ENCODE measurements around the gene NCKAP5.

DNA sequence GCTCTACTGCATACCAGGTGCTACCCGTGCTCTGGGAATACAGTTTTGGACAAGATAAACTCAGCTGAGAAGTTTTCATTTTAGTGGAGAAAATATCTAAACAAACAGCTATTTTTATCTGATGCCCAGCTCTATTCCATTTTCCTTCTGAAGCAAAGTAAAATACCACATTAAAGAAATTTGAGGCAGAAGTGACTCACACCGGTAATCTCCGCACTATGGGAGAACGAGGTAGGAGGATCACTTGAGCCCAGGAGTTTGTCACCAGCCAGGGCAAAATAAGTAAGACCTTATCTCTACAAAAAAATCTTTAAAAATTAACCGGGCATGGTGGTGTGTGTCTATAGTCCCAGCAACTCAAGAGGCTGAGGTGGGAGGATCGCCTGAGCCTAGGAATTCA is 482.1 kb downstream of the NCKAP5 start:
- TF ChIP-seq, protein P1, sequence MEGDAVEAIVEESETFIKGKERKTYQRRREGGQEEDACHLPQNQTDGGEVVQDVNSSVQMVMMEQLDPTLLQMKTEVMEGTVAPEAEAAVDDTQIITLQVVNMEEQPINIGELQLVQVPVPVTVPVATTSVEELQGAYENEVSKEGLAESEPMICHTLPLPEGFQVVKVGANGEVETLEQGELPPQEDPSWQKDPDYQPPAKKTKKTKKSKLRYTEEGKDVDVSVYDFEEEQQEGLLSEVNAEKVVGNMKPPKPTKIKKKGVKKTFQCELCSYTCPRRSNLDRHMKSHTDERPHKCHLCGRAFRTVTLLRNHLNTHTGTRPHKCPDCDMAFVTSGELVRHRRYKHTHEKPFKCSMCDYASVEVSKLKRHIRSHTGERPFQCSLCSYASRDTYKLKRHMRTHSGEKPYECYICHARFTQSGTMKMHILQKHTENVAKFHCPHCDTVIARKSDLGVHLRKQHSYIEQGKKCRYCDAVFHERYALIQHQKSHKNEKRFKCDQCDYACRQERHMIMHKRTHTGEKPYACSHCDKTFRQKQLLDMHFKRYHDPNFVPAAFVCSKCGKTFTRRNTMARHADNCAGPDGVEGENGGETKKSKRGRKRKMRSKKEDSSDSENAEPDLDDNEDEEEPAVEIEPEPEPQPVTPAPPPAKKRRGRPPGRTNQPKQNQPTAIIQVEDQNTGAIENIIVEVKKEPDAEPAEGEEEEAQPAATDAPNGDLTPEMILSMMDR (IDR thresholded peaks at IDR 0.05; ENCODE audit: borderline replicate concordance, extremely low read depth, low read length, poor library complexity, severe bottlenecking): no peak
- TF ChIP-seq EZH2 (IDR thresholded peaks at IDR 0.05; ENCODE audit: borderline replicate concordance, low read depth, low read length, severe bottlenecking): no peak

Measured in DND-41 (cell line).